Adipose tissue (tissue), 3 donors: Measurements from ENCODE around the gene VEGFC. TPM values are rescaled to one million over a fixed set of nuclear protein-coding genes. Genes with fewer than 3 reads are reported as not detected.

Source experiments
- H3K27ac ChIP-seq: one replicate; pipeline ENCODE4 v1.5.1; 2013; ENCODE audit warnings: low read depth, low read length
- WGBS, 3 donors: extraction: QIAGEN DNeasy Blood & Tissue Kit; methylation state at CpG; one replicate each; pipeline ENCODE4 v1.1.7; 2013; 5-methylcytosine and 5-hydroxymethylcytosine counted together
- polyA plus RNA-seq, 3 donors: library from polyadenylated mRNA; stranded (reverse); fragments of 200-250 nt; gene quantifications; one replicate each; pipeline ENCODE4 v1.2.3, GENCODE V29; 2013
- donor health status: healthy with polysubstance abuse.
- donor health status: Bipolar disorder and iron deficiency.
- donor health status: healthy.

Gene VEGFC
- polyA plus RNA-seq, 3 donors: 1.3 to 16.7 (median 16.0) TPM

DNA sequence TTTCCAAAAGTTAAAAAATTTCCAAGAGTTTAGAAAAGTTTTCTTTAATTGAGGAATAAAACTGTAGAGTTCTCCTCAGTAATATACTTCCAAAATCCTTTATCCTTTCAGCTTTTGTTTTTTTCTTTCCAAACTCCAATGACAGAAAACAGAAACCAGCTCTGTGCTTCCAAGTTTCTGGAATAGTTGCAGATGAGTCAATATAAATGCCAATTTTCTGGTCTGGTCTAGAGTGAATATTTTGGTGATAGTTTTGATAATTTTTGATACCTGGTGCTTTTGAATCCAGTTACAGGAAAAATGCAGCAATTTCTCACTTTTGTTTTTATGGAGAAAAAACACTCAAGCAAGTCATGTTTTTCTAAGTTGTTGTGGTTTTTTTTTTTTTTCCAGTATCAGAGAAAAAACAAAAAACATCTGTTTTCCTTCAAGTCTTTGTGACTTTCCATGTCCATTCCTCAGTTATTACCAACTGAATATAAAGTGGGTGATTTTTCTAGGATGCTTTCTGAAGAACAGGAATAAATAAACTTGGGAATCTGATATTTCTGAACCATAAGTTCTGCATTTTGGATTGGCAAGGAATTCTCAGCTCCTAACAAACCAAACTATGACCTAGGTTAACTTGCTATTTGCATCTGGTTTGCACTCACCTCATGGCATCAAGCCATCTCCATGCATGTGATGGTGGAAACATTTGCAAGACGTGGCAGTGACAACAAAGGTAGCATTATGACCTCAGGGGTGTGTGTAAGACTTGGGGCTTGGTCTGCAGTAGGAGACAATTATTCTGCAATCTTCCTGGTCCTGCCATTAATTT lies 139.1 kb downstream of the VEGFC start:
- WGBS, 3 donors: 18 to 56% (median 45%) methylated on average over 1 of the region's 1 CpG
- no peak overlapping the region for H3K27ac ChIP-seq

DNA sequence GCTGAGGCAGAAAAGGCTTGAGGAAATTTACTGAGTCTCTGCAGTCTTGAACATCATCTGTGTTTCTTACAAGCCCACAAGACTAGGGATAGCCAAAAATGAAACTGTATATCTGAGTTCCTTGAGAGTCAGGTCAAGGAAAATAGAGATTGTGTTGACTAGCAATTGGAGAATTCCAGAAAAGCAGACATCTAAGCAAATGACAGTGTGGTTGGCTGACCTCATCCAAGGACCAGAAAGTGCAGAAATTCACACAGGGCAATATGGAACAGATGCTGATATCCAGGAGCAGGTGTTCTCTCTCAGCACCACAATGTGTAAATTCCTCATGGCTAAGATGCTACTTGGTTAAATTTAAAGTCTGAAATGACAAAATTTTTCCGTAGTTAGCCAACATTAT lies 146.4 kb downstream of the VEGFC start:
- 52 to 97% (median 84%) methylated on average over 1 of the region's 1 CpG for WGBS, 3 donors
- H3K27ac ChIP-seq: no peak overlapping the region

DNA sequence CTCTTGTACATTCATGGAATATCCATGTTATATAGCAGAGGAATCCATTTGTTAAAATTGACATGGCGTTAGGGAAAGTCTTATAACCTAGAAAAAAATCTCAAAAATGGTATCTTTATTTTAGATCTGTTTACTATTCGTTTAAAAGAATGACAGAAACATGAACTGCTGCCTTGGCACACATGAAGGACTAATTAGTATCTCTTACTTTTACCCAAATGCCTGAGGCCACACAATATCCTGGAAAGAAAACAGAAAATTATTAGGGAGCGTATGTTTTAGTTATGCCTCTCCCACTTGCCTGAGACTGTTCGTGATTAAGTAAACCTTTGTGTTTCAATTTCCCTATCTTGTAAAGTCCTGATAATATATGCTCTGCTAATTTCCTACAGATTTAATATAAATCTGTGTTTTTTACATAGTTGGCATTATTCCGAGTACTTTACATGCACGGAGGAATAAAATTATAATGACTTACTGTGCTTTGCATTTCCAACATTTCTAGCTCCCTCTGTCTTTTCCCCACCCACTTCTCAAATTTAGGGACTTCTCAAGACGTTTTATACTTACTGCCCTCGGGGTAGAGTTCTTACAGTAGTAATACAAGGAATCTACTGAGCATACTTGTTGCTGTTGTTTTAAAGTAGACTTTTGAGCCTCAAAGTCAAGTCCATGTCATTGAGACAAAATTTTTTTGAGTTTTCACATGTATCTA lies 147.3 kb downstream of the VEGFC start:
- no peak overlapping the region for H3K27ac ChIP-seq
- WGBS, 3 donors: 61 to 69% (median 67%) methylated on average over 8 of the region's 8 CpGs

DNA sequence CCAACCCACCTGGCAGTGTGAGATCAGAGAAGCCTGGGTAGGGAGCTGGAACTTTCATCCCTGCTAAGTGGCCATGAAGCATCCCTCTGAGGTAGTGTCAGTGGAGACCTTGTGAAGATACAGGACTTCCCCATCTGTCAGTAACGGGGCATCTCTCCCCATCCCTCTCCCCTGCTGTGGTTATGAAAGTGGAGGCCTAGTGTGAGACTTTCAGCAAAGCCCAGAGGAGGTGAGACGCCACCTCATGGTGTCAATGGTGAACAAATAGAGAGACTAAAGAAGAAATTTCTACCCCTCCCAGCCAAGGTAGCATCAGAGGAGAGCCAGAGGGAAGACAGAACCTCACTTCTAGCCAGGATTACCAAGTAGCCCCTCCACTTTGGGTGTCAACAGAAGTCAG lies 150.2 kb downstream of the VEGFC start:
- WGBS, 3 donors: 34 to 78% (median 68%) methylated on average over 2 of the region's 2 CpGs
- no peak overlapping the region for H3K27ac ChIP-seq

DNA sequence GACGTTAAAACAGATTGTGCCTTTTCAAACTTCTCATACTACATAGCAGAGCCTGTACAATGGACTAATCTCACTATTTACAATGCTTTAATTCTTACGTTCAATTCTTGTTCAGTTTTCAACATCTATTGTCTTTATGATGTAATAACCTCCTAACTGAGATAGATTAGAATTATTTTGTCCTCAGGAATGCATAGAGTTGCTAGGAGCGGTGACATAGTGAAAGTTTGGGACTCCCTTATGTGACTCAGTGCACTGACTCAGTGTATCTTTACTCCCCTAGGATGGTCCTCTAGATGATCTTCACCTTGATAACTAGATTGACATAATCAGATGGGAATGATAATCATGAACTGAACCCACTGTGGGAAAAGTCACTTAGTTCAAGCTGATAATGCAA lies 151.5 kb downstream of the VEGFC start:
- H3K27ac ChIP-seq: no peak overlapping the region
- 84 to 91% (median 90%) methylated on average over 3 of the region's 3 CpGs for WGBS, 3 donors

DNA sequence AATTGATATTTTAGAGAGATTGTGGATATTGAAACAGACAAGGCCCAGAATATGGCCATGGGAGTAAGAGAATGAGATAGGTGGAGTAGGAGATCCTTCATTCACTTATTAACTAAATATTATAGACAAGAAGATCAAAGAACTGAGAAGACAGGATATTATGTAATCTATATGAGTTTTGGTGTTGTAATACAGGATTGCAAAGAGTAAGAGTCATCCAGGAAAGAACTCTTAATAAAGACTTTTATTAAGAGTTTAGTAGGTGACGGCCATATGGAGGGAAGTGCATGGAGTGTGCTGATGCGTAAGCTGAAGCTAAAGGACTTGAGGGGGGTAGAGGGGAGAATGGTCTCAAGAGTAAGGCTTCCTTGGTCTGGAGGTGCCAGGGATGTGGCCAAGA lies 153.7 kb downstream of the VEGFC start:
- WGBS, 3 donors: 74 to 91% (median 79%) methylated on average over 2 of the region's 2 CpGs
- H3K27ac ChIP-seq: no peak overlapping the region

DNA sequence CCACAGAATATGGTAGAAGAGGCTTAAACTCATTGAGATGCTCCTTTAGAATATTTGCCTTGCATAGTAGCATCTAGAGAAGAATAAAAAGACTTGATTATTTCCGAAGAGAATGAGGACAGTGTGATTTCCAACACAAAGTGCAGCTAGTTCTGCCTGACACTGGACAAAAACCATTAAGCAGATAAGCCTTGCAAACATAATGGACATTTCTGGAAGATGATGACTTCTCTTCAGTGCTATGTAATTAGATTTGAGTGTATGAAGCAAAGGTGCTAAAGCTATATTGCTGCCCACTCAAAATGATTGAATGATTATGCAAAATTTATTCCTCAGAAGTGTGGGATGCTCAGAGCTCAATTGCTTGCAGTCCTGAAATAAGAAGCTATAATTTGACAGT lies 156.4 kb downstream of the VEGFC start:
- 58 to 75% (median 66%) methylated on average over 1 of the region's 1 CpG for WGBS, 3 donors
- no peak overlapping the region for H3K27ac ChIP-seq

DNA sequence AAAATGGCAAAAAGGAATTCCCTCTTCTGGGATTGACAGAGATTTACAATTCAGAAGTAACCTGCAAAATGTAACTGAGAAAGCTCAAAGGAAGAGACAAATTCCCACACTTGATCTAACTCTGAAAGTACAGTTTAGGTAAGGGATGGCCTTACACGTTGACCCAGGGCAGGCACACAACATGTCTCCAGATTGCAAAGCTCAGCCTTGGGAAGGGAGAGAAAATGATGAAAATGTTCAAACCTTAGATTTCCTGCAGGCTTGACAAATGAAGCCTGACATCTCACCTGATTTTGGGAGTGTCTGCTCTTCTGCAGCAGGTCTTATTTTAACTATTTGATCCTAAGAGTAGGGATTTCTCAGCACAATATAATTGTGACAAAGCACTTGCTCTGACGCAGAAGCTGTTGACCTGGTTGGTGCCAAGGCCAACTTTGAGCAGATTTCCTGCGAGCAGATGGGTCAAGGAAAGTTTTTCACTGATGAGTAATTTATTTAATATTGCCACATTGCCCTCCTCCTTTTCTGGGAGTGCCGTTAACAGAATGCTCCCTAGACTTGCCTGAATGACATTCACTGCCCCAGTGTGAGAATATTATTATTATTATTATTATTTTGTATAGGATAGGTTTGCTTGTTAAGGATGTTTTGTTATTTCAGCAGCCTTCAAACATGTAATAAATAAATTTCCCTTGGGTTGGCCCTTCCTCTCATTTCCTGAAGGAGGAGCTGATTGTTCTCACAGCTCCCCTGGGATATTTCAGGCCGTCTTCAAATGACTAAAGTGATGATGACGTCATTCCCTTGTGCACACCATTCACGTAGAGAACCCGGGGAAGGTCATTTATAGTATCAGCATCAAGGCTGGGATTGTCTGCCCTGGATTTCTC lies 157.1 kb downstream of the VEGFC start:
- H3K27ac ChIP-seq: no peak overlapping the region
- 37 to 42% (median 37%) methylated on average over 8 of the region's 8 CpGs for WGBS, 3 donors
